Activated CD8-positive, alpha-beta T cell treated with anti-CD3 and anti-CD28 coated beads for 36 hours (primary cell): ENCODE results near the gene VAC14. TPM values are rescaled to one million over a fixed set of nuclear protein-coding genes. Genes with fewer than 3 reads are reported as not detected.
A peak's percentile ranks its signal among the peaks of the same experiment; 100 is the strongest.

Experiments used
- ATAC-seq: fragments of 200-7000 bp; cut with Tn5 transposase; one replicate; pipeline ENCODE4 v1.10.0; 2021; ENCODE audit warnings: mild to moderate bottlenecking, moderate library complexity
- CTCF ChIA-PET: fragments of 350-600 bp; sonication (Branson Sonifier 250); formaldehyde crosslinking; loops from one replicate; lab custom pipeline; 2021; ENCODE audit warnings: antibody characterized with exemption; lab: Charles Lee
- POLR2A ChIA-PET: fragments of 350-600 bp; sonication (Branson Sonifier 250); formaldehyde crosslinking; loops from one replicate; lab custom pipeline; 2021; ENCODE audit warnings: antibody characterized with exemption; lab: Charles Lee
- DNase-seq: peaks from one replicate; pipeline ENCODE4 v3.0.0-alpha.2; 2020
- H3K27ac Mint-ChIP-seq: one replicate; pipeline ENCODE4 v1.8.0; 2021; ENCODE audit warnings: mild to moderate bottlenecking, mixed read lengths
- H3K27me3 Mint-ChIP-seq: one replicate; pipeline ENCODE4 v1.8.0; 2021; ENCODE audit warnings: mixed read lengths
- H3K36me3 Mint-ChIP-seq: one replicate; pipeline ENCODE4 v1.8.0; 2021; ENCODE audit warnings: low read depth, mixed read lengths
- H3K4me1 Mint-ChIP-seq: one replicate; pipeline ENCODE4 v1.8.0; 2021; ENCODE audit warnings: low read depth, mixed read lengths
- H3K4me3 Mint-ChIP-seq: one replicate; pipeline ENCODE4 v1.8.0; 2021; ENCODE audit warnings: mild to moderate bottlenecking, moderate library complexity, mixed read lengths
- H3K9me3 Mint-ChIP-seq: one replicate; pipeline ENCODE4 v1.8.0; 2021; ENCODE audit warnings: mixed read lengths
- intact Hi-C: fragments of 100-400 bp; cut with micrococcal nuclease; formaldehyde crosslinking; loops from one replicate; pipeline ENCODE4 v1.10.0; 2022
- total RNA-seq, 2 experiments: library from RNA; stranded (reverse); gene quantifications; one replicate each; pipeline ENCODE4 v1.2.3, GENCODE V29; 2021
- TF ChIP-seq, protein P1 (sequence below): fragments of 200-600 bp; IDR thresholded peaks from one replicate; pipeline ENCODE4 v1.8.0; 2022; ENCODE audit warnings: antibody characterized with exemption, mild to moderate bottlenecking

VAC14 gene
- total RNA-seq, 2 experiments from 2014 or later = 27.6 TPM

DNA sequence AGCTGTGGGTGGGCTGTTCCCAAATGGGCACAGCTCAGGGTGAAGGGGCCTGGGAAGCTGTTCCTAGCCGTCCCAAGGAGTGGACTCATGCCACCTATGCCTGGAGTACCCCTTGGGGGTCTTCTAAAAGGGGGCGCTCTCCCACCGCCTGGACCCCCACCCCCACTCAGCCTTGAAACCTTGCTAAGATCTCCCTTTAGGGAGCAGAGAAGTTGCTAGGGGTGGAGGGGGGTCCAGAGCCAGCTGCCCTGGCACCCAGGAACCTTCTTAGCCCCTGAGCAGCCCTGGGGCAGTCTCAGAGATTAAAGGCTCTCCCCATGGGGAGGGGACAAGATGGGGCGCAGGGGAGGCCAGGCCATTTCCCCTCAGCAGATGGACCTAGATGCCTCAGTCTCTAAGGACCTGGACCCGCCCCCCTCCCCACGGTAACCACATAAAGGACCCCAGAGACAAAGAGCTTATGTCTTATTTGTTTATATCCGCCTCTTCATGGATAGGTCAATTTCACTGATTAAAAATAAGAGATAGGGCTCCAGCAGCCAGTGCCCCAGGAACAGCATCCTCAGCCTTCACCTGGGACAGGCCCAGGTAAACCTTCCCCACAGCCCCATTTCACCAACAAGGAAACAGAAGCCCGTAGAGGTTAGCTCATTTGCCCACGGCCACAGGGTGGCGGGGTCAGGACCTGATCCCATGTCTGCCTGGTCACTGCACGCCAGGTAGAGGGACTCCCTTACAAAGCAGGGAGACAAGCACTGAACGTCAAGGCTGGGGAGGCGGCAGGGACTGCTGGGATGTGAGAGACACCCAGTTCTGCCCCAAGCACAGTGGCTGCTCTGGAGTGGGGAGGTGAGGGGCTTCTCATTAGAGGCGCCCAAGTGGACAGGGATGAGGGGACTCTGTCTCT lies 118.5 kb downstream of the VAC14 start:
- Mint-ChIP-seq H3K27ac (no peak overlapping the region), H3K9me3 (no peaks in the 10 kb centered on the region), H3K4me3 (no peak overlapping the region), H3K27me3 (no peaks in the 10 kb centered on the region), H3K36me3 (no peaks in the 10 kb centered on the region), H3K4me1 (peaks cover 11% of the 10 kb centered on the region)
- CTCF ChIA-PET = interaction anchor here (0.8 to 14.4 kb wide), 3 partner anchors 8 to 88 kb away, joined by 3 to 94 read pairs (median 4); no protein-coding TSS in a partner anchor
- intact Hi-C loops = loop anchor here (5.0 kb wide), 1 partner anchor 90 kb away; no protein-coding TSS in a partner anchor
- TF ChIP-seq, protein P1, sequence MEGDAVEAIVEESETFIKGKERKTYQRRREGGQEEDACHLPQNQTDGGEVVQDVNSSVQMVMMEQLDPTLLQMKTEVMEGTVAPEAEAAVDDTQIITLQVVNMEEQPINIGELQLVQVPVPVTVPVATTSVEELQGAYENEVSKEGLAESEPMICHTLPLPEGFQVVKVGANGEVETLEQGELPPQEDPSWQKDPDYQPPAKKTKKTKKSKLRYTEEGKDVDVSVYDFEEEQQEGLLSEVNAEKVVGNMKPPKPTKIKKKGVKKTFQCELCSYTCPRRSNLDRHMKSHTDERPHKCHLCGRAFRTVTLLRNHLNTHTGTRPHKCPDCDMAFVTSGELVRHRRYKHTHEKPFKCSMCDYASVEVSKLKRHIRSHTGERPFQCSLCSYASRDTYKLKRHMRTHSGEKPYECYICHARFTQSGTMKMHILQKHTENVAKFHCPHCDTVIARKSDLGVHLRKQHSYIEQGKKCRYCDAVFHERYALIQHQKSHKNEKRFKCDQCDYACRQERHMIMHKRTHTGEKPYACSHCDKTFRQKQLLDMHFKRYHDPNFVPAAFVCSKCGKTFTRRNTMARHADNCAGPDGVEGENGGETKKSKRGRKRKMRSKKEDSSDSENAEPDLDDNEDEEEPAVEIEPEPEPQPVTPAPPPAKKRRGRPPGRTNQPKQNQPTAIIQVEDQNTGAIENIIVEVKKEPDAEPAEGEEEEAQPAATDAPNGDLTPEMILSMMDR = no peak
- no peak for DNase-seq
- POLR2A ChIA-PET = no interaction called here
- no peak for ATAC-seq

DNA sequence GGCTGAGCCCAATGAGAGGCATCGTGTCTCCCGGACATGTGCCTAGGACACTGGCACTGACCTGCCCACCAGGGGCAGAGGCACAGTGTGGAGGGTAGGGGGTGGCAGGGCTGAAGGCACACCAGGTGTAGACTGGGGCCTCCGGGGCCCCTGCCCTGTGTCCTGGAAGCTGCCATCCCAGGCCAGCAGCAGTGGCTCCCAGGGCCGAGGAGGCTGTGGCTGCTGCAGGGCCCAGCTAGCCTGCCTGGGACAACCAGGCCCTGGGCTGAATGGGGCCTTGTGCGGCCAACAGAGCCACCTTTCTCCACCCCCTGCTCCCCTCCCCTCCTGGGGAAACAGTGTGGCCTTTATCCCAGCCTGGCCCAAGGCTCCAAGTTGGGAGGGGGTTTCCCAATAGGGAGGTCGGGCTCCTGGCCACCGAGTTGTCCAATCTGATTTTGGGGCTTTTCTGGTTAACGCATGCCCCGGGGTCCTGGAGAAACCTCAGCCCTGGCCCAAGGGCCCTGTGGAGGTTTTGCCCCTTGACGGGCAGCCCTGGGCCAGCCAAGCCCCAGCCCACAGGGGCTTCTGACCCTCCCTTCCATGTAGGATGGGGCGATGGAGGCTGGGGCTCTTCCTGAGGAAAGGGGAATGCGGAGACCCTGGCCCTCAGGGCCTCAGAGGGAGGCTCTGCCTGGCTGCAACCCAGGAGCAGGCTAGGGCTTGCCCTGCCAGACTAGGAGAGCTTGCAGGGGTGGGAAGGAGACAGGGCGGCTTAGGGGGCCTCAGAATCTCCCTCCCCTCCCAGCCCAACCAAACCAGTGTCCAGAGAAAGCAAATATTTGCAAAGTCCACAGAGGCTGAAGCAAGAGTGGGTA lies 119.3 kb downstream of the VAC14 start:
- POLR2A ChIA-PET = no interaction called here

DNA sequence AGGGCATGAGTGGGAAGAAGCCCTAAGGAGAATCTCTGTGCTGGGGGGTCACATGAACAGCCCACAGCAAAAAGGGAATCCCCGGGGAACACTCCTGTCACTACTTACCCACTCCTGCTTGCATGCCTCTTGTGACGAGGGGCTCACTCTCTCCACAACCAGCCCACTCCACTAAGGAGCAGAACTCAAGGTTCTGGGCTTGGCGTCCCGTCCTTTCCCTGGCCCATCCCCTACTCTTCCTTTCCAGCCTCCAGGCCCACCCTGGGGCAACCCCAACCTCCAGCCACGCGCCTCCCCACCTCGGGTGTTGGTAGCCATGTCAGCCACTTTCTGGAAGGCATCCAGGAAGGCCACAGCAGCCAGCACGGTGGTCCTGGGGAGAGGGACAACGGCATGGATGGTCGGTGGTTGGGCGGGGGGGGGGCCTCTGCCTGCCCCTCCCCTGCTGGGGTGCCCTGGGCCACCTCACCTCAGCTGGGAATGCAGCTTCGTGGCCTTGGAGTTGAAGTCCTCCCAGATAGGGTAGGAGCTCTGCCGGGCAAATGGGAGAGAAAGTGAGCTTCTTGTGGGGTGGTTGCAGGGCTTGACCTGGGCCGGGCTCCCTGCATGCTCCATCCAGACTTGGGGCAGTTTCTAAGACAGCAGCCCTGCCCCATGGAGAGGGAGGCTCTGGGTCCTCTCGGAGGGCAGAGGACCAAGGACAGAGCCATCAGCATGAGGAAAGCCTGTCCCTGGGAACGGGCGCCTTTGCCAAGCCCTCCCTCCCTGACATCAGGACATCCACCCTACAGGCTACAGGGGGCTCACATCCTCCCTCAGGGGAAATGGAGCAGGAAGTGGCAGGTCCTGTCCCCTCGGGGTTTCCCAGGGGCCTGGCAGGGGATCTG lies 120.2 kb downstream of the VAC14 start:
- POLR2A ChIA-PET = interaction anchor here (0.6 kb wide), 1 partner anchor 662 kb away, joined by 3 read pairs; no protein-coding TSS in a partner anchor

More for the DNA sequence above, 119.3 kb downstream of the VAC14 start:
- Mint-ChIP-seq H3K4me1 (peaks cover 11% of the 10 kb centered on the region), H3K4me3 (no peak overlapping the region), H3K27ac (no peak overlapping the region), H3K27me3 (no peaks in the 10 kb centered on the region), H3K9me3 (no peaks in the 10 kb centered on the region), H3K36me3 (no peaks in the 10 kb centered on the region)
- ATAC-seq = no peak
- intact Hi-C loops = loop anchor here (5.0 kb wide), 1 partner anchor 91 kb away; no protein-coding TSS in a partner anchor
- CTCF ChIA-PET = interaction anchor here (1.2 to 14.4 kb wide), 3 partner anchors 9 to 89 kb away, joined by 3 to 94 read pairs (median 6); no protein-coding TSS in a partner anchor
- TF ChIP-seq, protein P1 = no peak
- no peak for DNase-seq

More for the DNA sequence above, 120.2 kb downstream of the VAC14 start:
- peak; percentile 26 for DNase-seq
- peak; percentile 22 for ATAC-seq
- intact Hi-C loops = loop anchor here (5.0 kb wide), 1 partner anchor 92 kb away; no protein-coding TSS in a partner anchor
- Mint-ChIP-seq H3K27ac (no peak overlapping the region), H3K9me3 (no peaks in the 10 kb centered on the region), H3K4me1 (peaks cover 9% of the 10 kb centered on the region), H3K27me3 (no peaks in the 10 kb centered on the region), H3K4me3 (no peak overlapping the region), H3K36me3 (no peaks in the 10 kb centered on the region)
- TF ChIP-seq, protein P1 = no peak
- CTCF ChIA-PET = interaction anchor here (1.5 to 14.4 kb wide), 3 partner anchors 58 to 95 kb away, joined by 4 to 94 read pairs (median 6); no protein-coding TSS in a partner anchor
